Activated T-helper 1 cell treated with Interleukin-2 at 50 U/mL for 16 hours (primary cell): ENCODE results near the gene MBD4.
"Not testable (repeated sequence)": the region's sequence is repeated elsewhere in the genome, so short reads cannot be mapped to it uniquely, and the experiment has no call there.

Experiments used
- DNase-seq: peaks from one replicate; pipeline ENCODE4 v3.0.0-alpha.2; 2020; ENCODE audit warnings: low read depth

The MBD4 gene

DNA sequence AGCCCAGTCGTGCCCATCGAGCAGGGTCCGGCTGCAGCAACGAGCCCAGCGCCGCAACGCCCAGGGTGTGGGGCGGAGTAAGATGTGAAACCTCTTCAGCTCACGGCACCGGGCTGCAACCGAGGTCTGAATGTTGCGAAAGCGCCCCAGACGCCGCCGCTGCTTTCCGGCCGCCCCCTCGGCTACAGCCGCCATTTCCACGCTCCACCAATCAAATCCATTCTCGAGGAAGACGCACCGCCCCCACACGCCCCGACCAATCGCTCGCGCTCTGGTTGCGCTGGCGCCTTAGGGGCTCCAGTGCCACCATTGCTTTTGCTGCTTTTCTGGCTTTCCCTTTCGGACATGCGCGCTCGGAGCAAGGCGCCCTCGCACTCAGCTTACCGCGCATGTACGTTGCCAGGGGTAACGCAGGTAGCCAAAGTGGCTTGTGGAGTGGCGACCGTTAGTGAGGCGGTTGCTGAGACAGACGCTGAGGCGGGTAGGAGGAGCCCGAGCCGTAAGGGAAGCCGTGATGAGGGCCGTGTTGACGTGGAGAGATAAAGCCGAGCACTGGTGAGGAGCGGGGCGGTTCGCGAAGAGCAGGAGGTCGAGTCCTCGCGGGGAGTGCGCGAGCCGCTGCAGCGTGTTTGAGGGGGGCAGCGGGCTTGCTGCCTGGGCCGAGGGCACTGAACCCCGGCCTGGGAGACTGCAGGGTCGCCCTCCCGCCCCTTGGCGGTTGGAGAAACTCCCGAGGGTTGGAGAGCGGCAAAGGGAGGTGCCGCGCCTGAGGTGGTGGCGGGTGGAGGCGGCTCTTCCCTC is at the start of gene MBD4, which contains the start of gene IFT122:
TSS of gene MBD4 (minus strand) at position 132 of the 801 bp plus-strand sequence. CDS start at position 17, 115 bp downstream.
TSS of gene IFT122 (plus strand) at position 408 of the 801 bp plus-strand sequence. CDS start at position 515, 107 bp downstream.
- peak; percentile 97 for DNase-seq

GRCh38 chr3:129489258-129489657 is 49.5 kb upstream of the MBD4 start:
- not testable (repeated sequence) for DNase-seq

DNA sequence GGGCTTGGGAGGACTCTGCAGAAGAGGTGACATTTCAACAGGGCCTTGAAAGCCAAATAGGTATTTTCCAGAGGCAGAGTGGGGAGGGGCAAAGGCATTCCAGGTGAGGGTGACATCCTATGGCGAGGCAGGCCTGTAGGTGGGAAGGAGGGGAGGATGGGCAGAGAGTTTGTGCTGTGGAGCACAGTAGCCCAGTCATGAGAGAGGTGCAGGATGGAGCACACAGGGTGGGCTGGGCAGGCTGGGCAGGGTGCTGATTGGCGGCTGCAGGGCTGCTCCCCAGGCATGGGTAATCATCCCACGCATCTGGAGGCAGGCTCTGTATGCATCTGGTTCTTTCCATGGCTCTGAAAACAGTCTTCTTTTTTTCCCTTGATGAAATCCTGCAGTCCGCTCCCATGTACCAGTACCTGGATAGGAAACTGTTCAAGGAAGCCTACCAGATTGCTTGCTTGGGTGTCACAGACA is 48.2 kb upstream of the MBD4 start:
- not testable (repeated sequence) for DNase-seq

DNA sequence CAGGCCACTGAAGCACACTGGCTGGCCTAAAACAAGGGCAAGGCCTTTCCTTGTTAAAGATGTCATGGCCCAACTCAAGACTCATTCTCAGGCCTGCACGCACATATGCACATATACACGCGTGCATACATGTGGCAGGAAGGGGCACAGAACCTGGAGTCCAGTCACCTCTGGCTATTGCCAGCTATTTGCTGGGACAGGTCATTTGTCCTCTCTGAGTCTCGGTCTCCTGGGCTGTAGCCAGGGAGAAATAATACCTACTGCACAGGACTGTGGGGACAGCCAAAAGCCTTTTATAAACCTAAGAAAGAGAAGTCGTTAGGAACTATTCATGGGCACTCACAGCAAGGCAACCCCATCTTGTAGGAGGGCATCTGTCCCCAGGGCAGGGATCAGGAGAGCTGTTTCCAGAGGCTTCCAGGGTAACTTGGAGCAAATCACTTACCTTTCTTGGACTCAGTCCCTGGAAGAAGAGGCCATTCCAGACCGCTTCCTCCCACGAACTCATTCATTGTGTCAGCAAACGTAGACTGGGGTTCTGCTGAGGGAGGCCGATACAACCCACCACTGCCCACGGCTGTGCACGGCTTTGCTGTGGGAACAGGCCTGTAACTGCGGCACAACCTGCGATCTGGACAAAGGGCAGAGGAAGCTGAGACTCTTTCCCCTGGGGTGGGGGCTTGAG is 47.6 kb upstream of the MBD4 start:
- DNase-seq = no peak

- no peak for DNase-seq
These were observed 46.9 kb upstream of the MBD4 start for GRCh38 chr3:129486664-129487035.

DNA sequence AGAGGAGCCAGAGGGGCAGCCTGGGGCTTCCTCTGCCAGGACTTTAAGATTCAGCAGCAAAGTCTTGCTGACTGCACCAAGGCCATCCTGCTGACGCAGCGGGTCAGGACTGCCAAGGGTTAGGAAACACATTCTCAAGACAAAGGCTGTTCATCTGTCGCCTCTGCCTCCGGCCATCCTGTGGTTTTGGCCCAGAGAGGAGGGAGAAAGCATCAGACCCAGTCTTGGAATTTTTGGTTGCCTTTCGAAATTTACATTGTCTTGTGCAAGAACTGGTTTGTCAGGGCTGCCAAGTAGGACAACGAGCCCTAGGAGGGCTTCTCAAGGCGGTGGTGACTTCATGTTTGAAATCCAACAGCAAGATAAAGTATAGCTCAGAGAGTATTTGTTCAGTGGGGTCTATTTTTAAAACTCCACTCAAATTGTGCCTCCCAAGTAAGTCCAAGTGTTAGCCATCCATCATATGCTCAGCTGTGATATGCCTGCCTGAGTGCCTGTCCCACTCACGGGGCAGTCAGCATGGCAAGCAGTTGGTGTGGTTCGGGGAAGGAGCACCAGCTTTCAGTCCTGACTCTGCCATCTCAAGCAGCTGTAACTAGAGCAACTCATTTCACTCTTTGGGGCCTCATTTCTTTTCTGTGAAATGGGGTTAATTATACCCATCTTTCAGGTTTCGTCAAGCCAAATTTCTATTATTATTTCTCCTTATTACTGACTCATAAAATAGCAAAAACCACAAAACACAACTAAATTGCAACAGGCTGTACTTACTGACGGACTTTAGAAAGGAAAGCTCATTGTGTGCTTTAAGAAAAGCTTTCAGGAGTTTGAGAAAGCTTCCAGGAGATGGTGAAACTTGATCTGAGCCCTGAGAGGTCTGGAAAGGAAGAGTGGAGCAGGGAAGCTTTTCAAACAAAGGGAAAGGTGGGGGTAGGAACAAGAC is 46.2 kb upstream of the MBD4 start:
- no peak for DNase-seq

- not testable (repeated sequence) for DNase-seq
These were observed 45.4 kb upstream of the MBD4 start for GRCh38 chr3:129485146-129485545.

GRCh38 chr3:129483870-129484269 is 44.1 kb upstream of the MBD4 start:
- no peak for DNase-seq

GRCh38 chr3:129482721-129483120 is 43.0 kb upstream of the MBD4 start:
- no peak for DNase-seq

DNA sequence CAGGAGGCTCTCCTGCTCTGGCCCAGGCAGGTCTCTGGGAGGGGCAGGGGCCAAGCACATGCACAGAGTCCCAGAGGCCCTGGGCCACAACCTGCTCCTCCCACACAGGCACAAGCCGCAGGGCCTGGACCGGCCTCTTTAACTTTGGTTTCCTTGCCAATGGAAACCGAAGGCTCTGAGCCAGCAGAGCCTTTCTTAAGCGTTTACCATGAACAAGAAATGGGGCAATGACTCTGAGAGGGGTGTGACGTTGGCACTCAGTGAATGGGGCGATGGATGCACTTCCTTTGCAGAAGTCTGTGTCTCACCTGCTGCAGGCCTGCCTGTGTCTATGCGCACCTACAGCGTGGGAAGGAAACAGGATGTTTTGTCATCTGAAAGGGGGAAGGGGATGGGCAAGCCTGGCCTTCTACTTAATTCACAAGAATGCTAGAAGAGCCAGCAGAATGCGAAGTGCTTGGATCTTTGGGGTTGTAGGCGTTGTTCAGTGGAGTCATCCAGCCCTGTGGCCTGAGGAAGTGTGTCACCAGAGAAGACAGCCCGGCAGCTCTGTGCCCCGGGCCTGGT is 42.1 kb upstream of the MBD4 start:
- peak; percentile 31 for DNase-seq

DNA sequence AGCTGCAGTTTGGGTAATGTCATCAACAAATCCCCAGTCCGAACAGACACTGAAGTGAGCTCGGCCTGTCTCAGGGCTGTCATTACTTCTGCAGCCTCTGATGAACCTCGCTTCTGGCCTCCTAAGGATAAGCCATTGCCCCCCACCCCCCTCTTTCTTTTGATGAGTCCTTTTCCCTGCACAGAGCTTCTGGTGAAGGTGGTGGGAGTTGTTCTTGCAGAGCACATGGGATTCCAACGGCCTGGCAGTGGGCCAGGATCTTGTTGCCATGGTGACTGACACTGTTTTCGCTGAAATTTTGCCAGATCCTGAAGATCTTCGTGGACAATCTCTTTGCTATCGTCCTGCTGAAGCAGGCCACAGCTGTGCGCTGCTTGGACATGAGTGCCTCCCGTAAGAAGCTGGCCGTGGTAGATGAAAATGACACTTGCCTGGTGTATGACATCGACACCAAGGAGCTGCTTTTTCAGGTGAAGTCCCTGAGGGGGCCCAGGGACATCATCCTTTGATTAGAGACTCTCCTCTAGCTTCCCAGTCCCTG is 41.5 kb upstream of the MBD4 start:
- not testable (repeated sequence) for DNase-seq

DNA sequence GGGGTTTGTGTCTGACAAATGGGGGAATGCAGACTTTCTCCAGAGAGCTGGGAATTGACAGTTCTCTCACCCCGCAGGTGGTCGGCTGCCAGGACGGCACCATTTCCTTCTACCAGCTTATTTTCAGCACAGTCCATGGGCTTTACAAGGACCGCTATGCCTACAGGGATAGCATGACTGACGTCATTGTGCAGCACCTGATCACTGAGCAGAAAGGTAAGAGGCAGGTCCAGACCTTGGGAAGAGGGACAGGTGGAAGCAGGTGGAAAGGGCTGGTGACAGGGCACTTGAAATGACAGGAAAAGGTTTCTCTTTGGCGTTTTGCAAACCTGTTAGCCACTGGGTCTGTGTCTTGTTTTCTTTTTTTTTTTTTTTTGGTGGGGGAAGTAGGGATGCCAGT is 36.8 kb upstream of the MBD4 start:
- DNase-seq = no peak

GRCh38 chr3:129475863-129476262 is 36.1 kb upstream of the MBD4 start:
- no peak for DNase-seq

DNA sequence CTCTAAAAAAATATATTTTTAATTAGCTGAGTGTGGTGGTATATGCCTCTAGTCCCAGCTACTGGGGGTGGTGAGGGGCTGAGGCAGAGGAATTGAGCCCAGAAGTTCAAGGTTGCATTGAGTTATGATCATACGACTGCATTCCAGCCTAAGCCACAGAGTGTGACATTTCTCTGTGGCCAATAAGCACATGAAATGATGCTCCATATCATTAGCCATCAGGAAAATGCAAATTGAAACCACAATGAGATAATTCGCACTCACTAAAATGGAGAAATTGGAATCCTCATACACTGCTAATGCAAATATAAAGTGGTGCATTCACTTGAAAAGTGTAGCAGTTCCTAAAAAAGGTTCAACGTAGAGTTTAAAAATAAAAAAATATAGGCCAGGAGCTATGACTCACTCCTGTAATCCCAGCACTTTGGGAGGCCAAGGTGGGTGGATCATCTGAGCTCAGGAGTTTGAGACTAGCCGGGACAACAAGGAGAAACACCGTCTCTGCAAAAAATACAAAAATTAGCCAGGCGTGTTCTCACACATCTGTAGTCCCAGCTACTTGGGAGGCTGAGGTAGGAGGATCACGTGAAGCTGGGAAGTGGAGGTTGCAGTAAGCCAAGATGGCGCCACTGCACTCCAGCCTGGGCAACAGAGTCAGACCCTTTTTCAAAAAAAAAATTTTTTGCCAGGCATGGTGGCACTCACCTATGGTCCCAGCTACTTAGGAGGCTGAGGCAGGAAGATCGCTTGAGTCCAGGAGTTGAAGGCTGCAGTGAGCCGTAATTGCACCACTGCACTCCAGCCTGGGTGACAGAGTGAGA is 35.4 kb upstream of the MBD4 start:
- DNase-seq = no peak

- DNase-seq = no peak
These were observed 34.0 kb upstream of the MBD4 start for GRCh38 chr3:129473769-129474152.

- DNase-seq = no peak
These were observed 33.5 kb upstream of the MBD4 start for GRCh38 chr3:129473067-129473768.

GRCh38 chr3:129470861-129471260 is 31.1 kb upstream of the MBD4 start:
- no peak for DNase-seq

DNA sequence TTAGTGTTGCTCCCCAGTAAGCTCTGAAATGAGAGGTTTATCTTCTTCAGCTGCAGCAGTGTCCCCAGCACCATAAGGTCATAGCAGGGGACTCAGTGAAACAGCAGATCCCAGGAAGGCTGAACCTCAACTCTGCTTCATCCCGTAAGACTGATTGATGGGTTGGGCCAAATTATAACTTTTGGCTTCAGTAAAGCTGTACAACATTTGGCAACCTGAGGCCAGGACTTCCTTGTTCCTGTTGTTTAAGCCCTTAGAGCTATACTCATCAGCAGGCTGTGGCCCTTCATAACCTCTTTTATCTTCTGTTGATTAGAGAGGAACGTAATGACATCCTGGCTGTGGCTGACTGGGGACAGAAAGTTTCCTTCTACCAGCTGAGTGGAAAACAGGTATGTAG is 29.3 kb upstream of the MBD4 start:
- DNase-seq = no peak

GRCh38 chr3:129467932-129468331 is 28.2 kb upstream of the MBD4 start:
- DNase-seq = no peak

DNA sequence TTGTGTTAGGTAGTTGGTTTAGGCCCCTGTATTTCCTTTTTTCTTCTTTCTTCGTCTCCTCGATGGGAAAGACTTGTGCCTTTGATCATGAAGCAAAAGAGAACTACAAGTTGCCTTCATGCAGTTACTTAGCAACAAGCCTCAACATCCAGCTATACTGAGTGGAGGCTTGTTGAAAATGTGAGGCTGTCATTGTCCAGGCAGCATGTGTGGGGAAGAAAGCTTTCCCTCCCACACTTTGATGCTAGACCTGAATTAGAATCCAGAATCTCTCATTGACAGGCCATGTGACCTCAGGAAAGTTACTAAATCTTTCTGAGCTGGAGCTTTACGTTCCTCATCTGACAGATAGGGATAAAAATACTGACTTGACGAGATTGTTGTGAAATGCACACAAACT is 24.0 kb upstream of the MBD4 start:
- DNase-seq = no peak
